Activated CD8-positive, alpha-beta memory T cell treated with anti-CD3 and anti-CD28 coated beads for 36 hours (primary cell): Measurements from ENCODE around the gene SLC22A15. TPM values are rescaled to one million over a fixed set of nuclear protein-coding genes. Genes with fewer than 3 reads are reported as not detected.

ENCODE experiments used
- CTCF ChIA-PET: fragments of 350-600 bp; sonication (Branson Sonifier 250); formaldehyde crosslinking; loops from one replicate; lab custom pipeline; 2021; ENCODE audit warnings: antibody characterized with exemption; lab: Charles Lee
- POLR2A ChIA-PET: fragments of 350-600 bp; sonication (Branson Sonifier 250); formaldehyde crosslinking; loops from one replicate; lab custom pipeline; 2021; ENCODE audit warnings: antibody characterized with exemption; lab: Charles Lee
- total RNA-seq, 2 experiments: library from RNA; stranded (reverse); gene quantifications; one replicate each; pipeline ENCODE4 v1.2.3, GENCODE V29; 2021

Gene SLC22A15
- total RNA-seq, 2 experiments from 2014 or later: 0.65 to 1.1 TPM

GRCh38 chr1:116089870-116090269 is 113.6 kb downstream of the SLC22A15 start:
- ChIA-PET CTCF (no interaction called here), POLR2A (no interaction called here)

GRCh38 chr1:116091083-116091482 is 114.8 kb downstream of the SLC22A15 start:
- CTCF ChIA-PET: no interaction called here
- POLR2A ChIA-PET: no interaction called here

- POLR2A ChIA-PET: no interaction called here
- CTCF ChIA-PET: no interaction called here
Observed at GRCh38 chr1:116092752-116093489, 116.6 kb downstream of the SLC22A15 start.

GRCh38 chr1:116095027-116095426 is 118.7 kb downstream of the SLC22A15 start:
- ChIA-PET POLR2A (no interaction called here), CTCF (no interaction called here)

- CTCF ChIA-PET: interaction anchor here (0.6 kb wide), 1 partner anchor 403 kb away, joined by 3 read pairs; no protein-coding TSS in a partner anchor
- POLR2A ChIA-PET: no interaction called here
Observed at GRCh38 chr1:116096013-116096618, 119.8 kb downstream of the SLC22A15 start.

GRCh38 chr1:116097626-116098025 is 121.3 kb downstream of the SLC22A15 start:
- ChIA-PET CTCF (no interaction called here), POLR2A (no interaction called here)

GRCh38 chr1:116099379-116099778 is 123.1 kb downstream of the SLC22A15 start:
- ChIA-PET CTCF (no interaction called here), POLR2A (no interaction called here)

GRCh38 chr1:116099919-116100318 is 123.6 kb downstream of the SLC22A15 start:
- POLR2A ChIA-PET: no interaction called here
- CTCF ChIA-PET: no interaction called here

- CTCF ChIA-PET: no interaction called here
- POLR2A ChIA-PET: no interaction called here
Observed at GRCh38 chr1:116104667-116105066, 128.4 kb downstream of the SLC22A15 start.

- POLR2A ChIA-PET: no interaction called here
Observed at GRCh38 chr1:116105996-116106395, 129.7 kb downstream of the SLC22A15 start.

GRCh38 chr1:116106646-116107045 is 130.3 kb downstream of the SLC22A15 start:
- ChIA-PET CTCF (no interaction called here), POLR2A (interaction anchor here (0.7 kb wide), 1 partner anchor 465 kb away, joined by 3 read pairs; no protein-coding TSS in a partner anchor)

More at GRCh38 chr1:116105996-116106395, 129.7 kb downstream of the SLC22A15 start:
- CTCF ChIA-PET: interaction anchor here (0.6 kb wide), 1 partner anchor 39 kb away, joined by 3 read pairs; no protein-coding TSS in a partner anchor

- ChIA-PET CTCF (no interaction called here), POLR2A (no interaction called here)
Observed at GRCh38 chr1:116107371-116107770, 131.1 kb downstream of the SLC22A15 start.

GRCh38 chr1:116110567-116111523 is 134.5 kb downstream of the SLC22A15 start, which contains the start of gene MAB21L3:
Gene MAB21L3 (plus strand): TSS chr1:116111399. CDS start chr1:116112616, 1,217 bp downstream.
- CTCF ChIA-PET: interaction anchor here (0.6 to 1.1 kb wide), 3 partner anchors 14 to 1275 kb away, joined by 3 read pairs; no protein-coding TSS in a partner anchor
- POLR2A ChIA-PET: no interaction called here

- POLR2A ChIA-PET: no interaction called here
- CTCF ChIA-PET: no interaction called here
Observed at GRCh38 chr1:116111524-116112021, 135.3 kb downstream of the SLC22A15 start.

- POLR2A ChIA-PET: no interaction called here
- CTCF ChIA-PET: no interaction called here
Observed at GRCh38 chr1:116112388-116113140, 136.3 kb downstream of the SLC22A15 start.

GRCh38 chr1:116113615-116114014 is 137.3 kb downstream of the SLC22A15 start:
- CTCF ChIA-PET: no interaction called here
- POLR2A ChIA-PET: no interaction called here

- ChIA-PET CTCF (interaction anchor here (0.6 kb wide), 1 partner anchor 216 kb away, joined by 3 read pairs; no protein-coding TSS in a partner anchor), POLR2A (no interaction called here)
Observed at GRCh38 chr1:116115476-116116439, 139.4 kb downstream of the SLC22A15 start.
